Activated T-helper 1 cell treated with anti-CD3 and anti-CD28 coated beads, Interleukin-2, amount 50 U/mL, for 16 hours (primary cell): ENCODE results near the gene GPR141.
"Not testable (repeated sequence)": the region's sequence is repeated elsewhere in the genome, so short reads cannot be mapped to it uniquely, and the experiment has no call there.

Experiments used
- DNase-seq, 2 donors: peaks; one replicate each; pipeline ENCODE4 v3.0.0-alpha.2; 2020; ENCODE audit warnings: low read depth in 1 of 2, low spot score in 1 of 2

GPR141 gene

DNA sequence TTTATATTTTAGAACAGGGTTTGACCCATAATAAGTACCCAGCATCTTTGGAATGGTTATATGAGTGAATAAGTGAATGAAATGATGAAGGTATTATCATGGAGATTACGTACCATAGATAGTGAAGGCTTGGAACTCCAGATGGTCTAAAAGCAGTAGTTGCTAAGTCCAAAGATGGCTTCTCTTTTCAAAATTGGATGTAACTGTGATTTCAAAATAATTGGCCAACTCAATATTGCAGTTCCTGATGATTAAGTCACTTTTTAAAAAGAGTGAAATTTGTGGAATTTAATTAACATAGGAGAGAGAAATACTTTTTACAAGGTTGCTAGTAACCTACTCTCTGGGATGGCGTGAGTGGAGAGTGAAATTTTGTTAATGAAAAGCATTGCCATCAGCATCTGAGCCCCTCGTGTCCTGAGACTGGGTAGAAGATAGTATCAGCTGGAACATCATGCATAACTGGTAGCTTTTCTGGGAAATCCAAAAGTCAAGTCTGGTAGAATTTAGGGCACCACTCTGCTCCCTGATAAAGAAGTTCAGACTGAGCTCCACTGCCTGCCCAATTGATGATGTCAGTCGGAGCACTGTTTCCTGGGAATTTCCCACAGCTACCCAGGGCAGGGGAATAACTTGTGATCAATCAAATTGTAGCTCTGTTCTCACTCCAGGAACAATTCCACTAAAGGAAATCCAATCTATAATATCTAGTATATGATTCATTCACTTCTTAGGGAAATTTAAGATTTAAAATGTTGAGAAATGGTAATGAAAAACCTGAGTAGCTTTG is 3.2 kb downstream of the GPR141 start:
- no peak for DNase-seq

DNA sequence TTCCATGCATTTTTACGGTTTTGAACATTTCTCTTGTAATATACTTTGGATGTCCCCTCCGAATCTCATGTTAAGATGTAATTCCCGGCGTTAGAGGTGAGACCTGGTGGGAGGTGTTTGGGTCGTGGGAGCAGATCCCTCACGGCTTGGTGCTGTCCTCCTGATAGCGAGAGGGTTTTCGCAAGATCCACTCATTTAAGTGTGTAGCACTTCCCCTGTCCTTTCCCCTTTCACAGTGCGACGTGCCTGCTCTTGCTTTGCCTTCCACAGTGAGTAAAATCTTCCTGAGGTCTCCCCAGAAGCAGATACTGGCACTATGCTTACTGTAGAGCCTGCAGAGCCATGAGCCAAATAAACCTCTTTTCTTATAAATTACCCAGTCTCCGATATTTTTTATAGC is 6.6 kb downstream of the GPR141 start:
- no peak for DNase-seq

DNA sequence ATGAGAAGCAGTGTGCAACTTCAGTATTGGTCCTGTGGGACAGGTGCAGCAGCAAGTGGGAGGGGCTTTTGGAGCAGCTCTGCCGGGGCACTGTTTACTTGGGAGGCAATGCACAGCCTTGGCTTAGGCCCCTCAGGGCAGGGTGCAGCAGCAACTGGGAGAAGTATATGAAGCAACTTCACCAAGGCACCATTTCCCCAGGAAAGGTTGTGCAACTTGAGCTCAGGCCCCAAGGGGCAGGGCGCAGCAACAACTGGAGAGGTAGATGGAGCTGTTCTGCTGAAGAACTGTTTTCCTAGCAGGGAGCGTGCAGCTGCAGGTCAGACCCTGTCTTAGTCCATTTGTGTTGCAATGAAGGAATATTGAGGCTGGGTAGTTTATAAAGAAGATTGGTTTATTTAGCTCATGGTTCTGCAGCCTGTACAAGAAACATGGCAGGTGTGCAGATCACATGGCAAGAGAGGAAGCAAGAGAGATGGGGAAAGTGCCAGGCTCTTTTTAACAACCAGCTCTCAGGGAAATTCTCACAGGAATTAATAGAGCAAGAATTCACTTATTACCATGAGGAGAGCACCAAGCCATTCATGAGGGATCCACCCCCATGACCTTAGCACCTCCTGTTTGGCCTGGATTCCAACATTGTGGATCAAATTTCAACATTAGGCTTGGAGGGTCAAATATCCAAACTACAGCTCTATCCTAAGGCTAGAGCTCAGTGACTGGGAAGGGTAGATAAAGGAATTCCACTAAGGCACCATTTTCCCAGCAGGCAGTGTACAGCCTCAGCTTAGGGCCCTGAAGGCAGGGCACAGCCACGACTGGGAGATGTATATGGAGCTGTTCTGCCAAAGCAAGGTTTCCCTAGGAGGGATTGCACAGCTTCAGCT is 10.9 kb downstream of the GPR141 start:
- no peak for DNase-seq

DNA sequence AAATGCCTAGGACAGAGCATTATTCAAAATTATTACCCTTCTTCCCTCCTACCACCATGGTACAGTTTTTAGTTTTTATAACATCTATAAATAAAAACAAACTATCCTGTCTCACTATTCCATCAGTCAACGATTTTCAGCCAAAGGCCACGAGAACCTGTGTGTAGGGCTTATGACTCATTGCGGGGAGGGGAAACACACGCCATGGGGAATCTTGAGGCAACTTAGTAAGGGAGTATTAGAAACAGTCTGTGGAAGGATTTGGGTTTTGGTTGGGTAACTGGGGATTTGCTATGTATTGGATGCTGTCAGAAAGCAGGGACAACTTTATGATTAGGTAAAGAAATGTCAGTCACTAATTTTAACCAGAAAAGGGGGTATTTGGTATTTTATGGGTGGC is 14.7 kb downstream of the GPR141 start:
- no peak for DNase-seq

GRCh38 chr7:37698782-37699181 is 15.2 kb downstream of the GPR141 start:
- DNase-seq = no peak

DNA sequence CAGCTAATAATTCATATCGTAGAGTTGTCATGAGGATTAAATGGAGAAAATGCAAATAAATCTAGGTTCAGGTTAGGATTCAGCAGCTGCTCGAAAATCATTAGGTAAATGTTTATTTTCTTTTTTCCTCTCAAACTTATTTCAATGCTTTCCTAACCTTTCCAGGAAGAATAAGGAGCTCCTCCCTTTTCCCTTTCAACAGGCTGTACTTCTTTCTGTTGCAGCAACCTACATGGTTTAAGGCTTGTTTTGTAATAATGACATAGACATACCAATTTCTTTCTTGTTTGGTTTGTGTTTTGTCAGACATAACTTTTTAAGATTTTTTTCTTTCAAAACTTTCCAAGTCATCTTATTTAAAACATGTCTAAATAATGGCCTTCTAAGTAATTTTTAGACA is 18.2 kb downstream of the GPR141 start:
- no peak for DNase-seq

DNA sequence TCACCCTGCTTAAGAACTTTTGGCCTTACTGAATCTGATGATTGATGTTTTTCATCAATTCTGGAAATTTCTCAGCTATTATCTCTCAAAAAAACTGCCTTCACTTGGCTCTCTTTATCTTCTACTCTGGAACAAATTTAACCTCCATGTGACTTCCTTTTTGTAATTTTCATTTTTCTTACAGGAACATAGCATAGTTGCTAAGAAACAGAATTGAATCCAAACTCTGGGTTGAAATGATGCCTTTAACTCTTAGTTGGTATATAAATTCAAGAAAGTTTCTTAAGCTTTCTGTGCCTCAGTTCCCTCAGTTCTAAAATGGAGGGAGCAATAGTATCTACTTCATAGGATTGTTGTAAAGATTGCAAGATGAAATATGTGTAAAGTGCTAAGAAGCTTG is 19.8 kb downstream of the GPR141 start:
- DNase-seq = no peak

DNA sequence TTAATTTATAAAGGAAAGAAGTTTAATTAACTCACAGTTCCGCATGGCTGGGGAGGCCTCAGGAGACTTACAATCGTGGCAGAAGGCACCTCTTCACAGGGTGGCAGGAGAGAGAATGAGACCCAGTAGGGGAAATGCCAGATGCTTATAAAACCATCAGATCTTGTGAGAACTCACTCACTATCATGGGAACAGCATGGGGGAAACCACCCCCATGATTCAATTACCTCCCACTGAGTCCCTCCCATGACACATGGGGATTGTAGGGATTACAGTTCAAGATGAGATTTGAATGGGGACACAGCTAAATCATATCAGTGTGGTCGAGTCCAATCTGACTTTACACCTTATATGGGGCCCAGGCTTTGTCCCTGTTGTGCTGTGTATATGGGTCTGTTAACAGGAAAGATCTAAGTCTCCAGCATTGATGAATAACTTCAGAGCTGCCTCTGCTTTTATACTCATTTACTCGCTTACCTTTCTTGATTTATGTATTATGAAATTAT is 20.8 kb downstream of the GPR141 start:
- DNase-seq = not testable (repeated sequence)

DNA sequence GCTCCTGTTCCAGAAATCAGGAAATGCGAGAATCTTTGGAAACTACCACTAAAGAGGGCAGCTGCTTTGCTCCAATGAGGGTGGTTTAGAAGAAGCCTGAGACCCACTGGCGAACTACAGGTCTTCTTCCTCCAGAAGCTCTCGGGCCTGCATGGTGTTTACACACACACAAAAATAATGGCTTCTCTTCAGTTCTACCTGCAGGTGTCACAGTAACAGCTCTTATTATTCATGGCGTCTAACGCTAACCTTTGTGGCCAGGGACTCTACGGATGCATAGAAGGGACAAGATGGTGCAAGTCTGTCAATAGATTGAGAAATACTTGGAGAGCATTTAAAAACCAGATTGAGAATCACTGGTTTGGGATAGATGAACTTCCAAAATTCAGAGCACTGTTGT is 22.4 kb downstream of the GPR141 start:
- DNase-seq = no peak

DNA sequence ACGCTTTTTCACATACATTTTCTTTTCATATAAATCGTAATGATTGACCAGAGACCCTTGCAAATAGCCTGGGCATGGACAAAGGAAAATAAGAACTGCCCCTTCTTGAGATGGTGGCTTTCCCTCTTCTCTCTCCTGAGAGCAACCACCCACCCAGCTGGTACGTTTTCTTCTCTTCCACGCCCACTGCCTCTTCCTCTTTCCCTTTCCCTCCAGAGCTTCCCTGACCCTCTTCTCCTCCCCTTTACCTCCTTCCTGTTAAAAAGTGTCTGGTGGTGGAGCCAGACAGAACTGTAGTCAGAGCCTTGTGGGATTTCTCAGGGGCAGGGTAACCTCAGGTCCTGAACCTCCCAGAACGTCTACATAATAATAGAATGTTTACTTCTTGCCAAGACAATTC is 23.2 kb downstream of the GPR141 start:
- DNase-seq = no peak

DNA sequence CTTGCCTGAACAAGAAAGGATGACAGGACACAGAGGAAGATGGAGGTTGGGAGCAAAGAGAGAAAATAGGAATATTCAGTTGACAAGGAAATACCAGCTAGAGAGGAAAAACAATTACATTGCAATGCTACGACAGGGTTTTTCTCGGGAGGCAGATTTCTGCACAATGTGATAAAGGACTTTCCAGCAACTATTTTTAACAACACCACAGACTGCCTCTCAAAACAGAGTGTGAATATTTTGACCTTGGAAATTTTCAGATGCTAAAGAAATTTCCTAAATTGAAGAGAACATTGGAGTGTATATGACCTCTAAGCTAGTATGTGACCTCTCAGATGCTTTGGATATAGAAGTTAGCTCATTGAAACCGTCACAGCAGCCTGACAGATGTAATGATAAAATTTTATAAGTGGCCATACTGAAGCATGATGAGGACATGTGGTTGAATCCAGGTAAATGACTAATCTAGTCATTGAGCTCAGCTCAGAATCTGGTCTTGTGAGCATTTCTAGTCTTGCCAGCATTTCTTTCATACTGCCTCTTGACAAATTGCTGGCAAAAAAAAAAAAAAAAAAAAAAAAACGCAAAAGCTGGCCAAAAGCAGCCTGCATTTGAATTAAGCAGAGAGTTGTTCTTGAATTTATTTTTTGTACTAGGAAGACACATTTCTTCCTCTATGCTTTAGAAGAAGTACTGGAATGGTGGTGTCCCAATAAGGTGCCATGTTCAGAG is 24.4 kb downstream of the GPR141 start:
- no peak for DNase-seq

- no peak for DNase-seq
Observed at GRCh38 chr7:37709631-37710509, 26.3 kb downstream of the GPR141 start.

- no peak for DNase-seq
Observed at GRCh38 chr7:37713613-37714012, 30.0 kb downstream of the GPR141 start.

DNA sequence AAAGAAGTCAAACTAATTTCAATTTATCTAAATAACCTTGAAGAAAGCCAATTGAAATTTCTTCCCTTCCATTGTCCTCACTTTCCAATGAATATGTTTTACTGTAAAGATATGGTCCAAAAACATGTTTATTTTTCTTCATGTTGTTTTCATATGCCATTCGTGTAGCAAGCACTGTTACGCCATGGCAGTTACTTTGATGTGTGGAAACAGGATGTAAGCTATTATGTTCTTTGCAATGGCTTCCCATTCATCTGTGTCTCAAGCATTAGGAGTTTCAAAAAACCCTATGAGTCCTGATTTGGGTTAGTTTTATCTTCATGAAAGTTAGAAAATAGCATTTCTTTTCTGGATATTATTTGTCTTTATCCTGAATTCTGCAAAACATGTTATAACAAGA is 31.0 kb downstream of the GPR141 start:
- DNase-seq = no peak

DNA sequence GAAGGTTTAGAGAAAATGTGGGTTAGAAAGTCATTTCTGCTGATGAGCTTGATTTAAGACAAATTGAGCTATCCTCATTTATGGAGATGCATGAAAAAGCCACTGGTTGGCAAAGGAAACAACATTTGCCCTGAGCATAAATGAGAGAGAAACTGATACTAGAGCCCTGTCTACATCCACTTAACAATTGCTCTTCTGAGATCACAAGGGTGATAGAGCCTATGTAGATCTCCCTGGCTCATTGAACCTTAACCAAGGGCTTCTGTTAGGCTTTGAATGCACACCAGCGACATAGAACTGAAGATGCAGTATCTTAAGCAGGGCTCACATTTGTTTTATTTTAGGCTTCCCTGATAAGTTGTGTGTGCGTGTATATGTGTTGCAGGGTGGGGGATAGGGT is 35.0 kb downstream of the GPR141 start:
- DNase-seq = no peak

DNA sequence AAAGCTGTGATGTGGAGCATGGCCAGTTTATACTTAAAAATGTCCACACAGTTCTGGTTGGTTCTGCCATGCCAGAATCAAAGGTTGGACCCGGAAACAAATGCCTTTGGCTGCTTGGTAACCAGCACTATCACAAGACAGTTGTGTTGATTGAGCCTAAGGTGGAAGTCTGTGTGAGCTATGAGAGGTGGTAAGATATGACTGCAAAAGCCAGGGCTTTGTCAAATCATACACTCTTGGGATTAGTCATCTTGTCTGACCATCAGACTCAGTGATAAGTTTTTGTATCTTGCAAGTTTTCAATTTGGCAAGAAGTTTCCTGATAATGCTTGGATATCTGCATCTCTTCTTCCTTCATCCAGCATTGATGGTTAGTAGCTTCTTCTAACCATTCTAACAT is 35.5 kb downstream of the GPR141 start:
- no peak for DNase-seq

GRCh38 chr7:37724732-37725131 is 41.2 kb downstream of the GPR141 start:
- DNase-seq = no peak

GRCh38 chr7:37726016-37726415 is 42.5 kb downstream of the GPR141 start:
- no peak for DNase-seq

- no peak for DNase-seq
Observed at GRCh38 chr7:37728747-37729146, 45.2 kb downstream of the GPR141 start.

- DNase-seq = no peak
Observed at GRCh38 chr7:37729181-37729580, 45.6 kb downstream of the GPR141 start.

DNA sequence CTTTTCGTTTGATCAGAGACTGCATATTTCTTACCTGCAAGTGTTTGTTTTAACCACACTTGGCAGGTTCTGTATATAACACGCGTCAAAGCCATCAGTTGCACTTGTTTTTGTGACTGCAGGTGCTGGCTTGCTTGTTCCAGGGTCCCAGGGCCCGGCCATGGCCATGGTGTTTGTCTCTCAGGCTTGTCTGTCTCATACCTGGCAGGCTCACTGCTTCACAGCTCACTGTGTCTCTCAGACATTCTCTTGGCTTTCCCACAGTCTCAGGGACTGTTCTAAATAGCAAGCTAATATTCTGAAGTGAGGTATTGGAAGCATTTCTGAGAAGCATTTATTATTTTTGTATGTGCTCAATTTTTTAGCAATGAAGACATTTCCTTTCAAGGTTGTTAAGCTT is 46.9 kb downstream of the GPR141 start:
- DNase-seq = no peak
